Measurements from ENCODE around the gene CDC42BPG.

CDC42BPG gene

DNA sequence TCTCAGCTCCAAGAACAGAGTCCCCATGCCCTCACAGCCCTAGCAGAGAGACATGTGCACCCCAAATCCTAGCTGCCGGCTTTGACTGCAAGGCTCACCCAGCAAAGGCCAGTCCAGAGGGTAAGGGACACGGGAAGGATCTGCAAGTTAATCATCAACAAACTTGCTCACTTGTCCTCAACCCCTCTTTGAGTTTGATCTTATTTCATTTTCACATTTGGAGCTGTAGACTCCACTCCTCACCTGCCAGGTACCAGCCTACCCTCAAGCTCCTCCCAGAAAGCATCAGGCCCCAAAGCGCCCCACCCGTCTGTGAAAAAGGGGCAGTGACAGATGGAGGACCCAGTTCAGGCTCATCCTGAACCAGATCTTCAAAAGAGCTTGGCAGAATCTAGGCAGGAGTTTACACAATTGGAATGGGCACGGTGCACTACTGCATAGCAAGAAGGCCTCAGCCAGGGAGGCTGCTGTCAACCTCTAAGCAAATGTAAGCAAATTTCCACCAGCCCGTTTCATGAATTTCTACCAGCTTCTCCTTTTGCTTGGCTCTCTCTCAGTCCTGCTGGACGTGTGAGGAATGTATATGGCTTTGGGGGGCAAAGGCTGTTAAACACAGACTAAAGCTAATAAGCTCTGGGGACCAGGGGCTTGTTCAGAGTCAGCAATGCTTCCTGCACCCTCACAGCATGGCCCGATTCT, 28.5 kb upstream of the CDC42BPG start:
- peaks cover 9% of the 10 kb centered on the region for H3K27me3 Mint-ChIP-seq (ENCODE audit: low read depth, poor library complexity)
- no peaks in the 10 kb centered on the region for H3K9me3 Mint-ChIP-seq
- peaks cover 26% of the 10 kb centered on the region for H3K36me3 Mint-ChIP-seq (ENCODE audit: low read depth)
- TF ChIP-seq, protein P1, sequence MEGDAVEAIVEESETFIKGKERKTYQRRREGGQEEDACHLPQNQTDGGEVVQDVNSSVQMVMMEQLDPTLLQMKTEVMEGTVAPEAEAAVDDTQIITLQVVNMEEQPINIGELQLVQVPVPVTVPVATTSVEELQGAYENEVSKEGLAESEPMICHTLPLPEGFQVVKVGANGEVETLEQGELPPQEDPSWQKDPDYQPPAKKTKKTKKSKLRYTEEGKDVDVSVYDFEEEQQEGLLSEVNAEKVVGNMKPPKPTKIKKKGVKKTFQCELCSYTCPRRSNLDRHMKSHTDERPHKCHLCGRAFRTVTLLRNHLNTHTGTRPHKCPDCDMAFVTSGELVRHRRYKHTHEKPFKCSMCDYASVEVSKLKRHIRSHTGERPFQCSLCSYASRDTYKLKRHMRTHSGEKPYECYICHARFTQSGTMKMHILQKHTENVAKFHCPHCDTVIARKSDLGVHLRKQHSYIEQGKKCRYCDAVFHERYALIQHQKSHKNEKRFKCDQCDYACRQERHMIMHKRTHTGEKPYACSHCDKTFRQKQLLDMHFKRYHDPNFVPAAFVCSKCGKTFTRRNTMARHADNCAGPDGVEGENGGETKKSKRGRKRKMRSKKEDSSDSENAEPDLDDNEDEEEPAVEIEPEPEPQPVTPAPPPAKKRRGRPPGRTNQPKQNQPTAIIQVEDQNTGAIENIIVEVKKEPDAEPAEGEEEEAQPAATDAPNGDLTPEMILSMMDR (IDR thresholded peaks at IDR 0.05), result no peak
- peaks cover 81% of the 10 kb centered on the region for H3K4me1 Mint-ChIP-seq
- no peak overlapping the region for H3K27ac Mint-ChIP-seq
- no peak for DNase-seq
- H3K4me3 Mint-ChIP-seq, result no peak overlapping the region

DNA sequence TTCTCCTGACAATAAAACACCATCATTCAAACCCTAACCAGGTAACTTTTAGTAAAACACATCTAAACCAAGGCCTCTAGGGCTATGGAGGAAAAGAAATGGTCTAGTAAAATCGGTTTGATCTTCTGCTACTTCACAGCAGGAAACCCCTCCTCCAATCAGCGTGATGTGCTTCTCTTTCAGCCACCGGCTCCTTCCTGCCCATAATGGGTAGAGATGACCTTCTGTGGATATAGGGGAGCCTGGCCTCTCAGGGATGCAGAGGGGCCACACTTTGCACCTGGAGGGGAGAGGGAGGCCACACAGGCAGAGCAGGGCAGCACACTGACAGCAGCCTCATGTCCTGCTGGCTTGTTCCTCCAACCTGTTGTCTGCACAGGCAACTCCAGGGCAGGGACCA, 27.0 kb upstream of the CDC42BPG start:
- Mint-ChIP-seq H3K36me3 (ENCODE audit: low read depth) (peaks cover 31% of the 10 kb centered on the region), H3K4me3 (peak overlapping the region; percentile 15), H3K4me1 (peaks cover 69% of the 10 kb centered on the region), H3K9me3 (no peaks in the 10 kb centered on the region), H3K27ac (no peak overlapping the region), H3K27me3 (ENCODE audit: low read depth, poor library complexity) (peaks cover 5% of the 10 kb centered on the region)
- DNase-seq, result no peak
- TF ChIP-seq, protein P1 (IDR thresholded peaks at IDR 0.05), result no peak

DNA sequence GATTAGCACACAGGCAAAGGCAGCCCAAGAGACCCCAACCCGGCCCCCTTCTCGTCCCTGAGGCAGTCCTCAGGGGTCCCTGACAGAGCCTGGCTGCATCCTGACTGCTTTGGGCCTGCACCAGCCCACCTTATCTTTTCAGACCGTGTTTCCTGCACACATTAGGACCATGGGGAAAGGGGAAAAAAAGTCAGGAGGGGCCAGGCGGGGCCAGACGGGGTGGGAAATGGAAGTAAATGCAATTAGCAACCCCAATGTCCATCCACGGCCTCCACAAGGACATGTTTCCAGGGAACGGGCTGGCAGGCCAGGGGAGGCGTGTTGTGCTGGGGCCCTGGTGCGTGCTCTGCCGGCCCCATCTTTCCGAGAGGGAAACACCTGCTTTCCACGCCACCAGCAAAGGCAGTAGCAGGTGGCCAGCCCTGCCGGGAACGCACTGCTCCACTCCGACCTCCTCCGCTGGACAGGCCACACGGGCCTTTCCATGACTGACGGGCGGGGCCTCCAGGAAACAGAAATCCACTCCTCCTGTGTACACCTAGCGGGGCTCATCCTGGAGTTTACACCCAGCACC, 26.5 kb upstream of the CDC42BPG start:
- TF ChIP-seq, protein P1 (IDR thresholded peaks at IDR 0.05), result no peak
- no peaks in the 10 kb centered on the region for H3K9me3 Mint-ChIP-seq
- peaks cover 66% of the 10 kb centered on the region for H3K4me1 Mint-ChIP-seq
- H3K36me3 Mint-ChIP-seq (ENCODE audit: low read depth), result peaks cover 35% of the 10 kb centered on the region
- DNase-seq, result no peak
- H3K27me3 Mint-ChIP-seq (ENCODE audit: low read depth, poor library complexity), result peaks cover 5% of the 10 kb centered on the region
- H3K27ac Mint-ChIP-seq, result no peak overlapping the region
- H3K4me3 Mint-ChIP-seq, result peak overlapping the region; percentile 15

DNA sequence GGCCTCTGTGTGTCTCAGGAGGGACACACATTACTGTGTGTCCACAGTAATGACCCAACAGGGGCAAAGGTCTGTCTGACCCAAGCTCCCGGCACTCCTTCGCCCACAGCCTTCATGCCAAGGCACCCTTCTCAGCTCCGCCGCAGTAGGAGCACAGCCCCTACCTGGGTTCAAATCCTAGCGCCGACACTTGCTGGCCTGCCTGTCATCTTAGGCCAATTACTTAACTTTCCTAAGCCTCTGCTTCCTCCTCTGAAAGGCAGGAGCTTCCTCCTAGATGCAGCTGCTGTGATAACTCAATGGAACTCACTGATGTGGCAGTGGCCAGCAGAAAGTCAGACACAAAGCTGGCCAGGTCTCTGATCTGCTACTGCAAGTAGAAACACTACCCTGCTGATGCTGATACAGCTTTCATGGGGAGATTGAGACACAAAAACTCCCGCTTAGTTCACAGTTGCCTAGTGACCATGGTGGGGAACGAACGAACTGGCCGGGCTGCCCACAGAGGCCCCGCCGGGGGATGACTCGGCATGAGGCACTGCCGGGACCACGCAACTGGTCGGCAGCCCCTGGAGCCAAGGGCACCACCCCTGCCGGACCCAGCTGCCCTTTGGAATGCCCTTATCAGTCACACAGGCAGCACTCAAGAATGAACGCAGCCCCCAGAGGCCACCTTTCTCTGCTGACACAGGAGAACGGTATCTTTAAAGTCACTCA, 25.9 kb upstream of the CDC42BPG start:
- Mint-ChIP-seq H3K36me3 (ENCODE audit: low read depth) (peaks cover 35% of the 10 kb centered on the region), H3K27ac (peak overlapping the region; percentile 49), H3K9me3 (no peaks in the 10 kb centered on the region), H3K4me1 (peaks cover 66% of the 10 kb centered on the region), H3K4me3 (no peak overlapping the region), H3K27me3 (ENCODE audit: low read depth, poor library complexity) (peaks cover 2% of the 10 kb centered on the region)
- DNase-seq, result no peak
- TF ChIP-seq, protein P1 (IDR thresholded peaks at IDR 0.05), result no peak

DNA sequence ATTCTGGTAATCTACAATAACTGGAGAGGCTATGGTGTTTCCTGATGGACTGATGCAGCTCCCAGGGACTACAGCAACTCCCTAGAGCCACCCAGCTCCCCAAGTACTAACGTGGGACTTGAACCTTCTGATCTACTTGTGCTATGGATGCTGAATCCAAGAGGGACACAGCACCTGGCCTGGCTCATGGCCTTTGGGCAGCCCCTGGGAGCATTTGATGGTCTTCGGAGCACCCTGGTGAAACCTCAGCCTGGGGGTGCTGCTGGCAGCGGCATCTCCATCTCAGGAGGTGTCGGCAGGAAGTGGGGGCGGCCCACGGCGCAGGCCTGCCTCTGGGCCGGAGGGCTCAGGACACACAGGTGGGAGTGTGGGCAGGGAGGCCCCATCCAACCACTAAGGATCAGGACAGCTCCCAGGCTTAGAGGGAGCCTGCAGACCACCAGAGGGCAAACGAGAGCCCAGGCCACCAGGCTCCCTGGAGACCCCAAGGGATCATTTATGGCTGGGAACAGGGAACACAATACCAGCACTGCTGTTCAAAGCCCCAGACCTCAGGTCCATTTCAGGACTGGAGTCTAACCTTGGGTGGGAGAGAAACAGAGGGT, 25.2 kb upstream of the CDC42BPG start:
- peaks cover 2% of the 10 kb centered on the region for H3K27me3 Mint-ChIP-seq (ENCODE audit: low read depth, poor library complexity)
- no peak overlapping the region for H3K27ac Mint-ChIP-seq
- TF ChIP-seq, protein P1 (IDR thresholded peaks at IDR 0.05), result peak; percentile 73
- no peak overlapping the region for H3K4me3 Mint-ChIP-seq
- H3K4me1 Mint-ChIP-seq, result peaks cover 66% of the 10 kb centered on the region
- peaks cover 33% of the 10 kb centered on the region for H3K36me3 Mint-ChIP-seq (ENCODE audit: low read depth)
- peak; percentile 72 for DNase-seq
- no peaks in the 10 kb centered on the region for H3K9me3 Mint-ChIP-seq

All from nephron progenitor cell (in vitro differentiated cells).